ENCODE results near the gene SUN3.

GRCh38 chr7:47945261-47946015 is 83.5 kb downstream of the SUN3 start:
- no peak for TF ChIP-seq TAF1 (IDR thresholded peaks at IDR 0.05; ENCODE audit: borderline replicate concordance, insufficient read depth, low read length)
- no peak for TF ChIP-seq POLR2AphosphoS5 (IDR thresholded peaks at IDR 0.05; ENCODE audit: low read depth, low read length)
- TF ChIP-seq, protein P1, sequence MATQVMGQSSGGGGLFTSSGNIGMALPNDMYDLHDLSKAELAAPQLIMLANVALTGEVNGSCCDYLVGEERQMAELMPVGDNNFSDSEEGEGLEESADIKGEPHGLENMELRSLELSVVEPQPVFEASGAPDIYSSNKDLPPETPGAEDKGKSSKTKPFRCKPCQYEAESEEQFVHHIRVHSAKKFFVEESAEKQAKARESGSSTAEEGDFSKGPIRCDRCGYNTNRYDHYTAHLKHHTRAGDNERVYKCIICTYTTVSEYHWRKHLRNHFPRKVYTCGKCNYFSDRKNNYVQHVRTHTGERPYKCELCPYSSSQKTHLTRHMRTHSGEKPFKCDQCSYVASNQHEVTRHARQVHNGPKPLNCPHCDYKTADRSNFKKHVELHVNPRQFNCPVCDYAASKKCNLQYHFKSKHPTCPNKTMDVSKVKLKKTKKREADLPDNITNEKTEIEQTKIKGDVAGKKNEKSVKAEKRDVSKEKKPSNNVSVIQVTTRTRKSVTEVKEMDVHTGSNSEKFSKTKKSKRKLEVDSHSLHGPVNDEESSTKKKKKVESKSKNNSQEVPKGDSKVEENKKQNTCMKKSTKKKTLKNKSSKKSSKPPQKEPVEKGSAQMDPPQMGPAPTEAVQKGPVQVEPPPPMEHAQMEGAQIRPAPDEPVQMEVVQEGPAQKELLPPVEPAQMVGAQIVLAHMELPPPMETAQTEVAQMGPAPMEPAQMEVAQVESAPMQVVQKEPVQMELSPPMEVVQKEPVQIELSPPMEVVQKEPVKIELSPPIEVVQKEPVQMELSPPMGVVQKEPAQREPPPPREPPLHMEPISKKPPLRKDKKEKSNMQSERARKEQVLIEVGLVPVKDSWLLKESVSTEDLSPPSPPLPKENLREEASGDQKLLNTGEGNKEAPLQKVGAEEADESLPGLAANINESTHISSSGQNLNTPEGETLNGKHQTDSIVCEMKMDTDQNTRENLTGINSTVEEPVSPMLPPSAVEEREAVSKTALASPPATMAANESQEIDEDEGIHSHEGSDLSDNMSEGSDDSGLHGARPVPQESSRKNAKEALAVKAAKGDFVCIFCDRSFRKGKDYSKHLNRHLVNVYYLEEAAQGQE (IDR thresholded peaks at IDR 0.05; ENCODE audit: insufficient read depth in 1 of 2, low read depth in 2 of 2, low read length in 2 of 2) = no peak

Measured in PFSK-1 (cell line).